Heart left ventricle (tissue), 13 donors: Measurements from ENCODE around the gene RNF145.

ENCODE experiments used
- POLR2A ChIP-seq, 2 donors: fragments of 450-650 bp; IDR thresholded peaks; one replicate each; pipeline ENCODE4 v1.6.1; 2017; ENCODE audit warnings: antibody characterized with exemption in 2 of 2, mild to moderate bottlenecking in 2 of 2, moderate library complexity in 2 of 2
- TF ChIP-seq, protein P1 (sequence below), 12 donors: fragments of 200-600 bp; sonication (generic) in 4 of 12; IDR thresholded peaks; one replicate each; pipeline versions ENCODE4 v1.5.0 to v1.8.0; 2018 to 2022; ENCODE audit warnings: antibody characterized with exemption in 12 of 12, mild to moderate bottlenecking in 5 of 12
- donor health status: ischemic (EF 13 %, LVEDD 7.1; RV severe dilation, severe dysfunction).
- donor health status: DM: no; HTN: yes; CAD: no.
- donor health status: DM: no; HTN: no; CAD: no.
- donor health status: ischemic (EF 25% LVEDD 6.9; RV normal size, moderate dysfunction).
- donor health status: ischemic (EF 25% LVEDD 5.7; RV mildly dilated, moderate dysfunction).
- donor health status: ischemic (EF 35%, LVEDD 5.7; RV mildly dilated, moderate dysfunction).
- donor health status: nonischemic (EF 11% LVEDD 7.7; RV severe dilation, severe dysfunction).
- donor health status: DM: yes; HTN: yes; CAD: no.
- donor health status: PGD.
- donor health status: ischemic (EF 29% LVEDD 5.4; RV normal size, mild dysfunction).
- donor health status: nonischemic (EF 23%, LVEDD 6.1; RV moderate dilation, normal function).

DNA sequence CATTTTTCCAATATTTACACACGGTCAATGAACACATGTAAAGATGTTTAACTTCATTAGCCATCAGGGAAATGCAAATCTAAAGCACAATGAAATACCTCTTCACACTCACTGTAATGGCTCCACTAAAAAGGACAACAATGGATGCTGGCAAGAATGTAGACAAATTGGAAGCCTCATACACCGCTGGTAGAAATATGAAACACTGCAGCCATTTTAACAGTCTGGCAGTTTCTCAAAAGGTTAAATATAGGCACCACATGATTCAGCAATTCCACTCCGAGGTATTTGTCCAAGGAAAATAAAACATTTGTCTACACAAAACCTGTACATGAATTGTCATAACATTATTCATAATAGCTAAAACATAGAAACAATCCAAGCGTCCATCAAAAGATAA is 20.0 kb downstream of the RNF145 start:
- TF ChIP-seq, protein P1, sequence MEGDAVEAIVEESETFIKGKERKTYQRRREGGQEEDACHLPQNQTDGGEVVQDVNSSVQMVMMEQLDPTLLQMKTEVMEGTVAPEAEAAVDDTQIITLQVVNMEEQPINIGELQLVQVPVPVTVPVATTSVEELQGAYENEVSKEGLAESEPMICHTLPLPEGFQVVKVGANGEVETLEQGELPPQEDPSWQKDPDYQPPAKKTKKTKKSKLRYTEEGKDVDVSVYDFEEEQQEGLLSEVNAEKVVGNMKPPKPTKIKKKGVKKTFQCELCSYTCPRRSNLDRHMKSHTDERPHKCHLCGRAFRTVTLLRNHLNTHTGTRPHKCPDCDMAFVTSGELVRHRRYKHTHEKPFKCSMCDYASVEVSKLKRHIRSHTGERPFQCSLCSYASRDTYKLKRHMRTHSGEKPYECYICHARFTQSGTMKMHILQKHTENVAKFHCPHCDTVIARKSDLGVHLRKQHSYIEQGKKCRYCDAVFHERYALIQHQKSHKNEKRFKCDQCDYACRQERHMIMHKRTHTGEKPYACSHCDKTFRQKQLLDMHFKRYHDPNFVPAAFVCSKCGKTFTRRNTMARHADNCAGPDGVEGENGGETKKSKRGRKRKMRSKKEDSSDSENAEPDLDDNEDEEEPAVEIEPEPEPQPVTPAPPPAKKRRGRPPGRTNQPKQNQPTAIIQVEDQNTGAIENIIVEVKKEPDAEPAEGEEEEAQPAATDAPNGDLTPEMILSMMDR (IDR thresholded peaks at IDR 0.05) = no peak
- TF ChIP-seq POLR2A (IDR thresholded peaks at IDR 0.05) = no peak
